Measurements from ENCODE around the gene ZNF84.

GRCh38 chr12:133010657-133011297, 26.5 kb upstream of the ZNF84 start:
- TF ChIP-seq CTCF (IDR thresholded peaks at IDR 0.05) (no peak), POLR2AphosphoS5 (IDR thresholded peaks at IDR 0.05; ENCODE audit: insufficient read depth in 1 of 2, low read depth in 1 of 2) (no peak)
